ENCODE results near the gene ANXA7. TPM values are rescaled to one million over a fixed set of nuclear protein-coding genes. Genes with fewer than 3 reads are reported as not detected.

ANXA7 gene
- total RNA-seq, 1 experiment from 2014 or later: 67.8 TPM

GRCh38 chr10:73357821-73358220 lies 56.0 kb downstream of the ANXA7 start (continued):
- TF ChIP-seq AFF4 (CRISPR knock-in tag; IDR thresholded peaks at IDR 0.05; ENCODE audit: borderline replicate concordance) (no peak), ZNF512 (CRISPR knock-in tag; IDR thresholded peaks at IDR 0.05; ENCODE audit: borderline replicate concordance) (no peak), ZNF425 (CRISPR knock-in tag; conservative IDR thresholded peaks at IDR 0.05) (no peak), NR1H2 (CRISPR knock-in tag; IDR thresholded peaks at IDR 0.05) (no peak), IRF2 (CRISPR knock-in tag; IDR thresholded peaks at IDR 0.05; ENCODE audit: borderline replicate concordance, low read depth) (no peak), ESRRA (CRISPR knock-in tag; IDR thresholded peaks at IDR 0.05; ENCODE audit: borderline replicate concordance) (no peak), TEAD1 (CRISPR knock-in tag; IDR thresholded peaks at IDR 0.05) (no peak), ELF4 (CRISPR knock-in tag; IDR thresholded peaks at IDR 0.05; ENCODE audit: low read depth) (no peak), FOXK1 (CRISPR knock-in tag; IDR thresholded peaks at IDR 0.05) (no peak), SOX15 (CRISPR knock-in tag; IDR thresholded peaks at IDR 0.05) (no peak)
- TF ChIP-seq, protein P1, sequence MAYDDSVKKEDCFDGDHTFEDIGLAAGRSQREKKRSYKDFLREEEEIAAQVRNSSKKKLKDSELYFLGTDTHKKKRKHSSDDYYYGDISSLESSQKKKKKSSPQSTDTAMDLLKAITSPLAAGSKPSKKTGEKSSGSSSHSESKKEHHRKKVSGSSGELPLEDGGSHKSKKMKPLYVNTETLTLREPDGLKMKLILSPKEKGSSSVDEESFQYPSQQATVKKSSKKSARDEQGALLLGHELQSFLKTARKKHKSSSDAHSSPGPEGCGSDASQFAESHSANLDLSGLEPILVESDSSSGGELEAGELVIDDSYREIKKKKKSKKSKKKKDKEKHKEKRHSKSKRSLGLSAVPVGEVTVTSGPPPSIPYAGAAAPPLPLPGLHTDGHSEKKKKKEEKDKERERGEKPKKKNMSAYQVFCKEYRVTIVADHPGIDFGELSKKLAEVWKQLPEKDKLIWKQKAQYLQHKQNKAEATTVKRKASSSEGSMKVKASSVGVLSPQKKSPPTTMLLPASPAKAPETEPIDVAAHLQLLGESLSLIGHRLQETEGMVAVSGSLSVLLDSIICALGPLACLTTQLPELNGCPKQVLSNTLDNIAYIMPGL (CRISPR knock-in tag; IDR thresholded peaks at IDR 0.05): no peak

GRCh38 chr10:73357166-73357565 lies 56.7 kb downstream of the ANXA7 start:
- Mint-ChIP-seq H3K36me3 (no peaks in the 10 kb centered on the region), H3K4me3 (peak overlapping the region; percentile 95; the same call in 1 of the 2 replicates), H3K27ac (no peak overlapping the region), H3K4me1 (peaks cover 6% of the 10 kb centered on the region; the same call in 1 of the 2 replicates), H3K9me3 (peaks cover 7% of the 10 kb centered on the region), H3K27me3 (ENCODE audit: low read depth) (peaks cover 22% of the 10 kb centered on the region)
- ChIA-PET CTCF (no interaction called here), POLR2A (interaction anchor here (1.9 kb wide), 1 partner anchor 105 kb away, joined by 5 read pairs; the partner anchor contains the start of gene MRPS16)
- TF ChIP-seq, protein P2, sequence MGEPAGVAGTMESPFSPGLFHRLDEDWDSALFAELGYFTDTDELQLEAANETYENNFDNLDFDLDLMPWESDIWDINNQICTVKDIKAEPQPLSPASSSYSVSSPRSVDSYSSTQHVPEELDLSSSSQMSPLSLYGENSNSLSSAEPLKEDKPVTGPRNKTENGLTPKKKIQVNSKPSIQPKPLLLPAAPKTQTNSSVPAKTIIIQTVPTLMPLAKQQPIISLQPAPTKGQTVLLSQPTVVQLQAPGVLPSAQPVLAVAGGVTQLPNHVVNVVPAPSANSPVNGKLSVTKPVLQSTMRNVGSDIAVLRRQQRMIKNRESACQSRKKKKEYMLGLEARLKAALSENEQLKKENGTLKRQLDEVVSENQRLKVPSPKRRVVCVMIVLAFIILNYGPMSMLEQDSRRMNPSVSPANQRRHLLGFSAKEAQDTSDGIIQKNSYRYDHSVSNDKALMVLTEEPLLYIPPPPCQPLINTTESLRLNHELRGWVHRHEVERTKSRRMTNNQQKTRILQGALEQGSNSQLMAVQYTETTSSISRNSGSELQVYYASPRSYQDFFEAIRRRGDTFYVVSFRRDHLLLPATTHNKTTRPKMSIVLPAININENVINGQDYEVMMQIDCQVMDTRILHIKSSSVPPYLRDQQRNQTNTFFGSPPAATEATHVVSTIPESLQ (CRISPR knock-in tag; IDR thresholded peaks at IDR 0.05): no peak
- no peak for TF ChIP-seq RELA (CRISPR knock-in tag; IDR thresholded peaks at IDR 0.05; ENCODE audit: borderline replicate concordance)
- no peak for TF ChIP-seq TEAD4 (CRISPR knock-in tag; IDR thresholded peaks at IDR 0.05)
- TF ChIP-seq, protein P3, sequence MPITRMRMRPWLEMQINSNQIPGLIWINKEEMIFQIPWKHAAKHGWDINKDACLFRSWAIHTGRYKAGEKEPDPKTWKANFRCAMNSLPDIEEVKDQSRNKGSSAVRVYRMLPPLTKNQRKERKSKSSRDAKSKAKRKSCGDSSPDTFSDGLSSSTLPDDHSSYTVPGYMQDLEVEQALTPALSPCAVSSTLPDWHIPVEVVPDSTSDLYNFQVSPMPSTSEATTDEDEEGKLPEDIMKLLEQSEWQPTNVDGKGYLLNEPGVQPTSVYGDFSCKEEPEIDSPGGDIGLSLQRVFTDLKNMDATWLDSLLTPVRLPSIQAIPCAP (CRISPR knock-in tag; IDR thresholded peaks at IDR 0.05): no peak
- no peak for ATAC-seq
- no peak for DNase-seq (ENCODE audit: low spot score)

Data from WTC11 (cell line).